H9 (cell line): ENCODE results near the gene IL36RN. TPM values are rescaled to one million over a fixed set of nuclear protein-coding genes. Genes with fewer than 3 reads are reported as not detected.

ENCODE experiments used
- DNase-seq: peaks from one replicate; pipeline ENCODE4 v3.0.0-alpha.2; 2017
- H2AFZ ChIP-seq: one replicate; pipeline ENCODE4 v1.6.1; 2013; ENCODE audit warnings: mild to moderate bottlenecking, low read length, control low read depth, moderate library complexity
- H2AK5ac ChIP-seq: 2 replicates; pipeline ENCODE4 v1.6.1; 2013; ENCODE audit warnings: low read length, control low read depth, mixed read lengths; ENCODE audit not compliant: insufficient read length
- H2BK120ac ChIP-seq: one replicate; pipeline ENCODE4 v1.6.1; 2013; ENCODE audit warnings: low read depth, mild to moderate bottlenecking, low read length, control low read depth, inconsistent platforms; ENCODE audit not compliant: poor library complexity, severe bottlenecking
- H2BK12ac ChIP-seq: 2 replicates; pipeline ENCODE4 v1.6.1; 2013; ENCODE audit warnings: low read length, control low read depth, mixed read lengths, low read depth; ENCODE audit not compliant: insufficient read length
- H2BK15ac ChIP-seq: 2 replicates; pipeline ENCODE4 v1.6.1; 2013; ENCODE audit warnings: low read depth, low read length, control low read depth
- H2BK20ac ChIP-seq: one replicate; pipeline ENCODE4 v1.6.1; 2013; ENCODE audit warnings: low read depth, mild to moderate bottlenecking, low read length, control low read depth, inconsistent platforms; ENCODE audit not compliant: poor library complexity, severe bottlenecking
- H2BK5ac ChIP-seq: 2 replicates; pipeline ENCODE4 v1.6.1; 2013; ENCODE audit warnings: low read length, control low read depth, mixed read lengths; ENCODE audit not compliant: insufficient read length
- H3K14ac ChIP-seq: 2 replicates; pipeline ENCODE4 v1.6.1; 2013; ENCODE audit warnings: low read length, control low read depth; ENCODE audit not compliant: insufficient read depth
- H3K18ac ChIP-seq: 2 replicates; pipeline ENCODE4 v1.6.1; 2013; ENCODE audit warnings: low read depth, mild to moderate bottlenecking, mixed read lengths, low read length, control low read depth; ENCODE audit not compliant: insufficient read length
- H3K23ac ChIP-seq: 2 replicates; pipeline ENCODE4 v1.6.1; 2013; ENCODE audit warnings: low read length, control low read depth, mixed read lengths, low read depth; ENCODE audit not compliant: insufficient read length
- H3K23me2 ChIP-seq: 2 replicates; pipeline ENCODE4 v1.6.1; 2013; ENCODE audit warnings: low read depth, mild to moderate bottlenecking, mixed read lengths, low read length, control low read depth; ENCODE audit not compliant: insufficient read length, poor library complexity, severe bottlenecking
- H3K27ac ChIP-seq: 2 replicates; pipeline ENCODE4 v1.5.1; 2013; ENCODE audit warnings: low read length, control low read depth, mixed read lengths, low read depth; ENCODE audit not compliant: insufficient read length
- H3K27me3 ChIP-seq: 2 replicates; pipeline ENCODE4 v1.6.1; 2013; ENCODE audit warnings: low read length, control low read depth, inconsistent platforms; ENCODE audit not compliant: insufficient read depth
- H3K4ac ChIP-seq: 2 replicates; pipeline ENCODE4 v1.6.1; 2013; ENCODE audit warnings: low read depth, mild to moderate bottlenecking, control low read depth, inconsistent platforms, low read length, moderate library complexity
- H3K4me1 ChIP-seq: 2 replicates; pipeline ENCODE4 v1.6.1; 2013; ENCODE audit warnings: low read length, control low read depth, inconsistent platforms; ENCODE audit not compliant: insufficient read depth
- H3K4me2 ChIP-seq: 2 replicates; pipeline ENCODE4 v1.6.1; 2013; ENCODE audit warnings: low read length, control low read depth, mixed read lengths; ENCODE audit not compliant: insufficient read length, insufficient read depth
- H3K56ac ChIP-seq: 2 replicates; pipeline ENCODE4 v1.6.1; 2013; ENCODE audit warnings: low read depth, mild to moderate bottlenecking, mixed read lengths, low read length, control low read depth; ENCODE audit not compliant: insufficient read length
- H3K79me1 ChIP-seq: 2 replicates; pipeline ENCODE4 v1.6.1; 2013; ENCODE audit warnings: low read depth, mild to moderate bottlenecking, moderate library complexity, low read length, control low read depth, inconsistent platforms; ENCODE audit not compliant: insufficient read depth, poor library complexity, severe bottlenecking
- H3K79me2 ChIP-seq: 2 replicates; pipeline ENCODE4 v1.6.1; 2013; ENCODE audit warnings: low read length, control low read depth, inconsistent platforms; ENCODE audit not compliant: insufficient read depth
- H3K9ac ChIP-seq: 2 replicates; pipeline ENCODE4 v1.6.1; 2013; ENCODE audit warnings: low read length, control low read depth, mixed read lengths; ENCODE audit not compliant: insufficient read length; ENCODE audit errors: extremely low read depth
- H3K9me3 ChIP-seq: one replicate; pipeline ENCODE4 v1.6.1; 2013; ENCODE audit warnings: low read depth, low read length, inconsistent platforms; ENCODE audit not compliant: control insufficient read depth
- H3T11ph ChIP-seq: one replicate; pipeline ENCODE4 v1.6.1; 2013; ENCODE audit warnings: mild to moderate bottlenecking, low read length, control low read depth, inconsistent platforms
- H4K20me1 ChIP-seq: one replicate; pipeline ENCODE4 v1.6.1; 2013; ENCODE audit not compliant: control insufficient read depth, insufficient read length, insufficient read depth
- H4K5ac ChIP-seq: 2 replicates; pipeline ENCODE4 v1.6.1; 2013; ENCODE audit warnings: low read depth, mild to moderate bottlenecking, mixed read lengths, low read length, control low read depth; ENCODE audit not compliant: insufficient read length
- H4K8ac ChIP-seq: replicated peaks from 2 replicates; pipeline ENCODE4 v1.6.1; 2013; ENCODE audit warnings: low read length, control low read depth, mixed read lengths, low read depth; ENCODE audit not compliant: insufficient read length
- H4K91ac ChIP-seq: 2 replicates; pipeline ENCODE4 v1.6.1; 2013; ENCODE audit warnings: low read depth, mild to moderate bottlenecking, moderate library complexity, mixed read lengths, low read length, control low read depth; ENCODE audit not compliant: insufficient read length
- H3K27ac Mint-ChIP-seq, 3 experiments: 2 replicates in 2 of 3; 3 replicates in 1 of 3; pipeline ENCODE4 v1.8.0; 2020 to 2021; ENCODE audit warnings: mixed read lengths in 3 of 3, mild to moderate bottlenecking in 1 of 3, moderate library complexity in 1 of 3
- H3K27me3 Mint-ChIP-seq: 2 replicates; pipeline ENCODE4 v1.8.0; 2021; ENCODE audit warnings: low read depth, mild to moderate bottlenecking, moderate library complexity, mixed read lengths
- H3K36me3 Mint-ChIP-seq, 3 experiments: 2 replicates in 2 of 3; 3 replicates in 1 of 3; pipeline ENCODE4 v1.8.0; 2020 to 2021; ENCODE audit warnings: low read depth in 3 of 3, mixed read lengths in 3 of 3; ENCODE audit not compliant: insufficient read depth in 1 of 3
- H3K4me1 Mint-ChIP-seq, 2 experiments: 2 replicates each; pipeline ENCODE4 v1.8.0; 2020; ENCODE audit warnings: mixed read lengths in 2 of 2
- H3K4me3 Mint-ChIP-seq, 2 experiments: 2 replicates in 1 of 2; 3 replicates in 1 of 2; pipeline ENCODE4 v1.8.0; 2020 to 2021; ENCODE audit warnings: mild to moderate bottlenecking in 2 of 2, mixed read lengths in 2 of 2, moderate library complexity in 1 of 2
- H3K9me3 Mint-ChIP-seq, 2 experiments: 2 replicates in 1 of 2; 3 replicates in 1 of 2; pipeline ENCODE4 v1.8.0; 2020; ENCODE audit warnings: mild to moderate bottlenecking in 2 of 2, mixed read lengths in 2 of 2, moderate library complexity in 1 of 2
- WGBS: extraction: QIAGEN DNeasy Blood & Tissue Kit; methylation state at CpG from one replicate; pipeline ENCODE4 v1.1.7; 2013; ENCODE audit warnings: missing lambda C conversion rate, low lambda C conversion rate, mixed read lengths; ENCODE audit not compliant: insufficient read length; ENCODE audit errors: extremely low coverage; 5-methylcytosine and 5-hydroxymethylcytosine counted together
- total RNA-seq: library from RNA; stranded (reverse); gene quantifications from 2 replicates; pipeline ENCODE4 v1.2.1, GENCODE V29; 2021
- TF ChIP-seq, protein P1 (sequence below): fragments of 200-600 bp; sonication (generic); conservative IDR thresholded peaks from 3 replicates; pipeline ENCODE4 v1.8.0; 2021; ENCODE audit warnings: antibody characterized with exemption, mild to moderate bottlenecking

Gene IL36RN
- total RNA-seq, 1 experiment from 2014 or later: not detected

DNA sequence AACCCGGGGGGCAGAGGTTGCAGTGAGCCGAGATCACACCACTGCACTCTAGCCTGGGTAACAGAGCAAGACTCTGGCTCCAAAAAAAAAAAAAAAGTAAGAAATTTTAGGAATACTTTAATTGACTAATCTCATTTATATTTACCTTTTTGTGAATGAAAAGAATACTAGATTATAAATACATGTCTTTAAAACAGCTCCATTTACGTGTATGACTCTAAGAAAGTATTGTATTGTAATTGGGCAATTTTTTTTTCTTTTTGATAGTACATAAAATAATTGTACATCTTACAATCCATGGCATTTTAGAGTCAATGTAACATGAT is 45.7 kb upstream of the IL36RN start:
- Histone ChIP-seq H4K91ac (no peak overlapping the region), H3K18ac (no peak overlapping the region), H3K9ac (no peak overlapping the region), H3K79me2 (no peaks in the 10 kb centered on the region), H3K23me2 (no peaks in the 10 kb centered on the region), H3K4me1 (no peaks in the 10 kb centered on the region), H3K79me1 (no peaks in the 10 kb centered on the region), H3K27ac (no peak overlapping the region), H2BK12ac (no peak overlapping the region), H2BK120ac (no peak overlapping the region), H2AK5ac (no peak overlapping the region), H4K5ac (no peak overlapping the region), H2BK15ac (no peak overlapping the region), H3K14ac (no peak overlapping the region), H3K4me2 (no peak overlapping the region), H2BK20ac (no peak overlapping the region), H4K8ac (no peak overlapping the region), H3K23ac (no peak overlapping the region), H3K56ac (no peak overlapping the region), H3T11ph (no peak overlapping the region), H3K9me3 (no peaks in the 10 kb centered on the region), H2BK5ac (no peak overlapping the region), H3K4ac (no peak overlapping the region), H3K27me3 (no peaks in the 10 kb centered on the region), H4K20me1 (no peaks in the 10 kb centered on the region), H2AFZ (no peak overlapping the region)
- DNase-seq: no peak
- Mint-ChIP-seq H3K27me3 (peaks cover 39% of the 10 kb centered on the region), H3K4me1 (no peaks in the 10 kb centered on the region), H3K4me3 (no peak overlapping the region), H3K27ac (no peak overlapping the region), H3K36me3 (no peaks in the 10 kb centered on the region), H3K9me3 (peaks cover 19 to 64% of the 10 kb centered on the region in 2 experiments)
- TF ChIP-seq, protein P1, sequence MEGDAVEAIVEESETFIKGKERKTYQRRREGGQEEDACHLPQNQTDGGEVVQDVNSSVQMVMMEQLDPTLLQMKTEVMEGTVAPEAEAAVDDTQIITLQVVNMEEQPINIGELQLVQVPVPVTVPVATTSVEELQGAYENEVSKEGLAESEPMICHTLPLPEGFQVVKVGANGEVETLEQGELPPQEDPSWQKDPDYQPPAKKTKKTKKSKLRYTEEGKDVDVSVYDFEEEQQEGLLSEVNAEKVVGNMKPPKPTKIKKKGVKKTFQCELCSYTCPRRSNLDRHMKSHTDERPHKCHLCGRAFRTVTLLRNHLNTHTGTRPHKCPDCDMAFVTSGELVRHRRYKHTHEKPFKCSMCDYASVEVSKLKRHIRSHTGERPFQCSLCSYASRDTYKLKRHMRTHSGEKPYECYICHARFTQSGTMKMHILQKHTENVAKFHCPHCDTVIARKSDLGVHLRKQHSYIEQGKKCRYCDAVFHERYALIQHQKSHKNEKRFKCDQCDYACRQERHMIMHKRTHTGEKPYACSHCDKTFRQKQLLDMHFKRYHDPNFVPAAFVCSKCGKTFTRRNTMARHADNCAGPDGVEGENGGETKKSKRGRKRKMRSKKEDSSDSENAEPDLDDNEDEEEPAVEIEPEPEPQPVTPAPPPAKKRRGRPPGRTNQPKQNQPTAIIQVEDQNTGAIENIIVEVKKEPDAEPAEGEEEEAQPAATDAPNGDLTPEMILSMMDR: no peak
- WGBS: no CpG with 5 or more reads among the region's 3 CpGs
